NCI-H748 (cell line): ENCODE results near the gene ZNF212.
"Not testable (repeated sequence)": the region's sequence is repeated elsewhere in the genome, so short reads cannot be mapped to it uniquely, and the experiment has no call there.

Experiments
- DNase-seq: peaks from one replicate; lab custom pipeline; 2025; ENCODE audit not compliant: unreplicated experiment; lab: John Stamatoyannopoulos, UW

The ZNF212 gene

DNA sequence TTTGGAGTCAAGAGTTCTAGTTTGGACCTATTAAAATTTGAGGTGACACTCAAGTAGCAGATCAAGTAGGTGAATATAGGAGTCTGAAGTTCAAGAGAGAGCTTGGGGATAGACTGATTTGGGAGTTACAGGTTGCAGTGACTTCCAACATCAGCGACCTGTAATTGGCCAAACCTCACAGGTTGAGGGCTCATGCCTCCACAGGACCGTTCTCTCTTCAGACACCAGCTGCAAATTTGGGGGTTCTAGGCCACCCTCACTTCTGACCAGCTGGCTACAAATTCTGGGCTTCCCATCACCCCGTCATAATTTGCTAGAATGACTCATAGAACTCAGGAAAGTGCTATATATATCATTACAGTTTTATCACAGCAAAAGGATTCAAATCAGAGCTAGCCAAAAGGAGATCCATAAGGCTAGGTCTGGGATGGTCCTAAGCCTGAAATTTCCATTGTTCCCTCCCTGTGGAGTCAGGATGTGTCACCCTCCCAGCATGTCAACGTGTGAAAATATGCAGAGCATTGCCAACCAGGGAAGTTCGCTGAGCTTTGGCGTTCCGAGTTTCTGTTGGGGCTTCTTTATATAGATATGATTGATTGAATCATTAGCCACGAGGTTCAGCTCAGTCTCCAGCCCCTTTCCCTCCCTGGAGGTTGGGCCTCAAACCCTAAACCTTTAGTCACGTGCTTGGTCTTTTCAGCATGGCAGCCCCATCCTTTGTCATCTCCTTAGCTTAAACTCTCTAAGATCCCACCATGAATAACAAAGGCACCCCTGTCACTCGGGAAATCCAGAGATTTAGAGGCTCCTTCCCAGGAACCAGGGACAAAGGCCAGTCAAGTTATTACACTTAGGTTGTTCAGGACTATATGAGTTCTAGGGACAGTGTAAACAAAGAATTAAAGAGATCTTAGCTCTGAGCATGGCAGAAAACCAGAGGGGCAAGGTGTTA lies 20.7 kb upstream of the ZNF212 start:
- DNase-seq, result no peak

DNA sequence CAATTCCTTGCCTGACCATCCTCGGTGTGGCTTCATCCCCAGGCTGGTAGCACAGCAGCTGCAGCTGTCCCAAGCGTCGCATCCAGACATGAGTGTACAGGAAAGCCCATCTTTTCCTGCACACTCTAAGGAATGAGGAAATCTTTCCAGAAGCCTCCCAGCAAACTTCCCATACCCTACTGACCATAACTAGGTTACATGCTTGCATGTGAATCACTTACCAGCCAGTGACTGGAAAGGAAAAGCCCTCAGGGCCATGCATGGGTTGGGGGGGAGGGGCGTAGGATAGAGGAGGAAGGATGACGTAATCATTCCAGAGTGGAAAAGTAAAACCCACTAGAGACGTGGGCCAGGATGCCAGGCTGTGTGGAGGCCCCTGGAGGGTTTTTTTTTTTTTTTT lies 18.9 kb upstream of the ZNF212 start:
- no peak for DNase-seq

DNA sequence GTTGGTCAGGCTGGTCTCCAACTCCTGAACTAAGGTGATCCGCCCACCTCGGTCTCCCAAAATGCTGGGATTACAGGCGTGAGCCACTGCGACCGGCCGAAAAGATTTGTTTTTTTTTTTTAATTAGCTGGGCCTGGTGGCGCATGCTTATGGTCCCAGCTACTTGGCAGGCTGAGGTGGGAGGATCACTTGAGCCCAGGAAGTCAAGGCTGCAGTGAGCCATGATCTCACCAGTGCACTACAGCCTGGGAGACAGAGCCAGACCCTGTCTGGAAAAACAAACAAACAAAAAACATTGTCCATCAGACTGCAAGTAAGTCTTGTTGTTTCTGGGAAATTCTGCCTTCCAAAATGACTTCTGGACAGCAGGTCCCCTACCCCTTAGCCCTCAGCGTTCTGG lies 16.3 kb upstream of the ZNF212 start:
- no peak for DNase-seq

DNA sequence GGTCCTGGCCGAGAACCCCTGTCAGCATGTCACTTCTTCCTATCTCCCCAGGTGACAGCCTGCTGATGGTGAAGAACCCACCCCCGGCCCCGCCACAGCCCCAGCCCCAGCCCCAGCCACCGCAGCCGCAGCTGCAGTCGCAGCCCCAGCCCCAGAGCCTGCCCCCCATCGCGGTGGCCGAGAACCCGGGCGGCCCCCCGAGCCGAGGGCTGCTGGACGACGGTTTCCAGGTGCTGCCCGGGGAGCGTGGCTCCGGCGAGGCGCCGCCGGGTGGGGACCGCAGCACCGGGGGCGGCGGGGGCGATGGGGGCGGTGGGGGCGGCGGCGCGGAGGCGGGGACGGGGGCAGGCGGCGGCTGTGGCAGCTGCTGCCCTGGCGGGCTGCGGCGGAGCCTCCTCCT lies 15.7 kb upstream of the ZNF212 start:
- DNase-seq, result no peak

DNA sequence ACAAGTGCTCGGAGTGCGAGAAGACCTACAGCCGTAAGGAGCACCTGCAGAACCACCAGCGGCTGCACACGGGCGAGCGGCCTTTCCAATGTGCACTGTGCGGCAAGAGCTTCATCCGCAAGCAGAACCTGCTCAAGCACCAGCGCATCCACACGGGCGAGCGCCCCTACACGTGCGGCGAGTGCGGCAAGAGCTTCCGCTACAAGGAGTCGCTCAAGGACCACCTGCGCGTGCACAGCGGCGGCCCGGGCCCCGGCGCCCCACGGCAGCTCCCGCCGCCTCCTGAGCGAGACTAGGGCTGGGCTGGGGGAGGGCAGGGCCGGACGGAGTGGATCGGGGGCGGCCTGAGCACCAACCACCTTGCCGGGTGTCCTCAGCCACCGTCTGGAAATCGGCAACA lies 15.1 kb upstream of the ZNF212 start:
- DNase-seq, result no peak

DNA sequence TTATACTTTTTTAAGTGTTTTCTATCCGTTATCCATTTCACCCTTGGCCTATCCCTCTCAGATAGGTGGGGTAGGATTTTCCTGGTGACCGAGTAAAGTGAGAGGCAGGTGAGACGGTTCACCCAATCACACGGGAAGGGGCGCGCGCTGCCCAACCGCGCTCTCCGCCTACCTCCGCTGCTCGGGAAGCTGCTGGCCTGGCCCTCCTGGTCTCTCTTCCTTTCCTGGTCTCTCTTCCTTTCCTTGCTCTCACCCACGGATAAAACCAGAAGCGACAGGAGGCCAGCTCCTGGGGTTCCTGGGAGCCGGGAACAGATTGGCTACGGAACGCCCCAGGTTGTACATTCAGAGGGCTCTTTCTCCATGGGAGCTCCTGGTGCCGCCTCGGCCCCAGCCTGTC lies 14.3 kb upstream of the ZNF212 start:
- DNase-seq, result no peak

DNA sequence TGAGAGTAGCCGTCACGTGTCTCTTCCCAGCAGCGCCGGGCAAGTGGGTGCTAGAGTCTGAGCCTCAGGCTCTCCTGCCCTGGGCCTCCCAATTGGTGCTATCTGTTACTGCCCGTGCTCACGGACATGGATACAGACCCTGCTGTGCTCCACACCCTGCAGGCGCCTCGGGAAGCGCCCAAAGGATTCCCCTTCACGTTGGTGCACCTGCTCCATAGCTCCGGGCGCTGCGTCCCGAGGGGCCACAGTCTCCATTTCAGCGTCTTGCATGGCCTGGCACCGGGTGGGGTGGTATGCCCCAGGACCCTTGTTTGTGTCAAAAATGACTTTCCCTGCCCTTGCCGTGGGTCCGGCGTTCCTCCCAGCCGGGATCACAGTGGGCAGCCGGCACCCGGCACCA lies 13.8 kb upstream of the ZNF212 start:
- no peak for DNase-seq

DNA sequence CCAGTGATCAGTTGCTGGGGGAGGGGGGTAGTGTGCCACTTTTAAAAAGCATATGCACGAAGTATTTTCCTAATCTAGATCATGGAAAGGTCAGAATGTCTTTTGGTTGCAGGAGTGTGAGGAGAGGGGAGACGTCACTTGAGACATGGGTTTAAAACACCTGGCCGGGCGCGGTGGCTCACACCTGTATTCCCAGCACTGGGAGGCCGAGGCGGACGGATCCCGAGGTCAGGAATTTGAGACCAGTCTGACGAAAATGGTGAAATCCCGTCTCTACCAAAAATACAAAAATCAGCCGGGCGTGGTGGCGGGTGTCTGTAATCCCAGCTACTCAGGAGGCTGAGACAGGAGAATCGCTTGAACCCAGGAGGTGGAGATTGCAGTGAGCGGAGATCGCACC lies 13.1 kb upstream of the ZNF212 start:
- DNase-seq, result not testable (repeated sequence)

DNA sequence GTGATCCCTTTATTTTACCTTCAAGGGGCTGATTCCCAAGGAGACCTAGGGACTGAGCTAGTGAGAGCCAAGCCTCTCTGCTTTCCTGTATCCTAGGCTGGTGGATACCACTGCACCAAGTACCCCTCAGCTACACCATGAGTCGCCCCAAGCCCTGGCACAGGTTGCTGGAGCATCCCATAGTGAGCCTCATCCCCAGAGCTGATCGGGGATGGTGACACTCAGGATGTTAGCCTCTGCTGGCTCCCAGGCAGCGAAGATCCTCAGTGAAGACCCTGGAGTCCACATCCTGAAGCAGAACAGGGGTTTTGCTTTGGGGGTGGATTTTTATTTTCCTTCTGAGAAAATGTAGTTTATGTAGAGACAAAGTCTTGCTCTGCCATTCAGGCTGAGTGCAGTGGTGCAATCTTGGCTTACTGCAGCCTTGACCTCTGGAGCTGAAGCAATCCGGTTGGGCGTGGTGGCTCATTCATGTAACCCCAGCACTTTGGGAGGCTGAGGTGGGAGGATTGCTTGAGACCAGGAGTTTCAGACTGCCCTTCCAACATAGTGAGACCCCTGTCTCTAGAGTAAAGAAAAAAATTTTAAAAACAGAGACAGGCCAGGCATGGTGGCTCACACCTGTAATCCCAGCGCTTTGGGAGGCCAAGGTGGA lies 12.5 kb upstream of the ZNF212 start:
- DNase-seq, result no peak

DNA sequence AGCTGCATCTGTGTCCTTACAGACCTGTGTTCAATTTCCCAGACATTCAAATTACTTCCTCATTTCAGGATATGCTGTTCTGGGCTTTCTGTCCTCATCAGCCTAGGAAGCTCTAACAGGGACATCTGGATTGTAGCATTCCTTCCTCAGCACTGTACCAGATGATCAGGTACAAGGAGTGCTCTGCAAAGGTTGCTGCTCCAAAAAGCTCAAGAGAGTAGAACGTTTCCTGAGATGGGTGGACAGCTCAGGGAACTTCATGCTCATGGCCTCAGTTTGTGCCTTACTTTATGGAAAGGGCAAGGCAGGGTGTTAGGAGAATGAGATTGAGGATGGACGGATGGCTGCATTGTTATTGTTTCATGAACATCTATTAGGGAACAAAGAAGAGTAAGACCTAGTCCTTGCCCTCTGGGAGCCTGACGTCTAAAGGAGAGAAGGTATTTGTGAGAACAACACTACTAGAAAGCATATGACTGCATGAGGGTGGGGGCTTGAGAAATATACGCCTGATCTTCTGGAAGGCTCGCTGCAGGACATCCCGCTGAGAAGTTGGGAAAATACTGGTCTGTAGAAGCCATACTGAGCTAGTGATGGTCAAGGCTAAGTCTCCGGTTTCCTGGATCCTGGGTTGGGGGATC lies 10.5 kb upstream of the ZNF212 start:
- no peak for DNase-seq

DNA sequence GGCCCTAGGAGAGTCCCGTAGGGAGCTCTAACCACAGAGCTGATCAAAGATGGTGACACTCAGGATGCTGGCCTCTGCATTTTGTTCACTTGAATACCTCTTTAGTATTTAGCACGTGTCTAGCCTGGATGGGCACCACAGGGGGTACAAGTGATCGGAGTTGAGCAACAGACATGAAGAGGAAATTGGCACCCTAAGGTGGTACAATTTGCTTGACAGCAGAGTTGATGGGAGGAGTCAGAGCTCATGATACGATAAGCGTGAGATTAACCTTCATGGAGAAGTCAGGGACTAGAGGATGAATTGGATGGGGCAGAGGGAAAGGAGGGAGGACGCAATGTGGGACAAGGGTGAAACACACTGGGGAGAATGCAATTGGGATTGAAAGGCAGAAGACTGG lies 9.9 kb upstream of the ZNF212 start:
- DNase-seq, result peak; percentile 16

DNA sequence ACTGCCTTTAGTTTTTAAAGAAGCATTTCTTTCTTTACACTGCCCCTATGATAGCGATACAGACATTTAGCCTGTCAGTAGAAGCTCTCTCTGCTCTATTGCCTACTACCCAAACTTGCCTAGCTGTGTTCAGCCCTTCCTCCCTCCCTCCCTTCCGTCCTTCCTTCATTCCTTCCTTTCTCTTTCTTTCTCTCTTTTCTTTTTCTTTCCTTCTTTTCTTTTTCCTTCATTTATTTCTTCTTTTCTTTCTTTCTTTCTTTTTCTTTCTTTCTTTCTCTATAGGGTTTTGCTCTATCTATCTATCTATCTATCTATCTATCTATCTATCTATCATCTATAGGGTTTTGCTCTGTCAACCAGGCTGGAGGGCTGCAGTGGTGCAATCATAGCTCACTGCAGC lies 7.1 kb upstream of the ZNF212 start:
- no peak for DNase-seq

DNA sequence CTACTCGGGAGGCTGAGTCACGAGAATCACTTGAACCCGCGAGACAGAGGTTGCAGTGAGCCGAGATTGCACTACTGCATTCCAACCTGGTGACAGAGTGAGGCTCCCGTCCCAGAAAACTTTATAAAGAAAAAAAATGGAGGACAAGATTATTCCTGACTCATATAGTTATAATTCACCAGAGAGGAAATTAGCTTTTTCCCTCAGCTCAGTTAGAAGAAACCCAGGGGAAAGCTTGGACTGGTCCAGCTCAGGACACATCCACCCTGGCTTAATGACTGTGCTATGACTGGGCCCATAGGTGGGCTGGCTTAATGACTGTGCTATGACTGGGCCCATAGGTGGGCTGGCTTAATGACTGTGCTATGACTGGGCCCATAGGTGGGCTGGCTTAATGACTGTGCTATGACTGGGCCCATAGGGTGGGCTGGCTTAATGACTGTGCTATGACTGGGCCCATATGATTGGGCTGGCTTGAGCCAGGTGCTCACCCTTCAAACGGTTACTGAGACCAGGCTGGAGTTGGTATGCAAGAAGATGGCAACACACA lies 5.7 kb upstream of the ZNF212 start:
- not testable (repeated sequence) for DNase-seq

DNA sequence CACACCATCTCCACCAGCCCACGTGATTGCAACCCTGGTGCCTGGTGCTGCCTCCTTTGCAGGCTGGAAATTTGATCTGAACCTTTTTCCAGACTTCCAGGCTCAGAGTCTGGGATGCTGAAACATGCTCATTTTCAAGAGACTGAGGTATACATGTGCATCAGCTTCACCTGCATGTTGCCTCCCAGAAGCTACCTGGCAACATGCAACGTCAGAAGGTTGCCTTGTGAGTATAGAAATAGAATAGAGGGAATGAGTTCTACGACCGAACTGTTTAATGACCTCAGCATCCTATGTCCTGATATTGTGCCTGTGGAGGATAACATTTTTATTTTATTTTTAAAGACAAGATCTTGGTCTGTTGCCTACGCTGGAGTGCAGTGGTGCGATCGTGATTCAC lies 1.9 kb upstream of the ZNF212 start:
- peak; percentile 12 for DNase-seq

DNA sequence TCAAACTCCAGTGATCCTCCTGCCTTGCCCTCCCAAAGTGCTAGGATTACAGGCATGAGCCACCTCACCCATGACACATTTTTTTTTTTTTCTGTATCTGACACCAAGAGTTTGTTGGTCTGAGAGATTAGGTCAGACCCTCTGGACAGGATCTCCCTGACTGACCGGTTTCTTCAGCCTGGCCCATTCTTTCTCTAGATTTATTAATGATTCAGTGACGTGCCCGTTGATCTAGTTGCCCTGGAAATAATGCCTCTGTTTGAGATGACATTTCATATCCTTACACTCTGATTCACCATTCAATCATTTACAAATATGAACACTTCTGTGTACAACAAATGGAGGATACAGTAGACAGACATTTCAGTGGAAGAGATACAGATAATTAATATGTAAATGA lies 1.4 kb upstream of the ZNF212 start:
- no peak for DNase-seq

DNA sequence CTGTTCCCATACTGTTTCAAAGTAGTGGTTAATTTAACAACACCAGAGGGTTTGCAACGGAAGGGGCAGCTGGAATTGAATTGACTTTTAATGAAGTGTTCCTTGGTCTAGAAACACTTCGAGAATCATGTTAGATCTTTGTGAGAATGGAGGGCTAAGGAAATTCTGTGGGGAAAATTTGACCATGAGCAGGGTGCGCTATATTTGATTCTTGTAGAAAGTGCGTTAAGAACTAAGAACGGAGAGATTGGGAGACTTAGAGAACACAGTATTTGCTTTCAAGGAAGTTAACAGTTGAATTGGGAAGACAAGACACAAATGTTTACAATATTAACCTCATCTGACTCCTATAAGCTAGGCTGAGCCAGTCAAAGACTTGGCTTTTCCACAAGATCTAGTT lies 1.2 kb downstream of the ZNF212 start:
- DNase-seq, result no peak

DNA sequence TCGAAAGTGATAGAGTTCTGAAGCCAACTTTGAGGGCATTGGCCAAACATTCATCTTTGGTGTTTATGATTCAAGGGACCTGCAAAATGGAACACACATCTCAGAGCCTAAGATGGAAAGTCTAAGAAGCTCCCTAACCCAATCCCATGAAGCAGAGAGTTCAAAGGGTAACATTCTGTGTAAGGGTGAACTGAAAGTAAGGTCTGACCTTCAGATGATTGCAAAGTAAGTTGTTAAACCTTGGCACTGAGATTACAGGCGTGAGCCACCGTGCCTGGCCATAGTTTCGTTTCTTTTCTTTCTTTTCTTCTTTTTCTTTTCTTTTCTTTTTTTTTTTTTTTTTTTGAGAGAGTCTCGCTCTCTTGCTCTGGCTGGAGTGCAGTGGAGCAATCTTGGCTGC lies 2.2 kb downstream of the ZNF212 start:
- no peak for DNase-seq

DNA sequence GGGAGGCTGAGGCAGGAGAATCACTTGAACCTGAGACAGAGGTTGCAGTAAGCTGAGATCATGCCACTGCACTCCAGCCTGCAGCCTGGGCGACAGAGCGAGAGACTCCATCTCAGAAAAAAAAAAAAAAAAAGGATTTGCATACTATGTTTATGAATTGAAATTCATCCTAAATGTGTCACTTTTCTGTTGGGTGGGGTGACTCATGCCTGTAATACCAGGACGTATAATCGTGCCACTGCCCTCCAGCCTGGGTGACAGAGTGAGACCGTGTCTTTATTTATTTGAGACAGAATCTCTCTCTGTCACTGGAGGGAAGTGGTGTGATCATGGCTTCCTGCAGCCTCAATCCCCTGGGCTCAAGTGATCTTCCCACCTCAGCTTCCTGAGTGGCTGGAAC lies 5.8 kb downstream of the ZNF212 start:
- no peak for DNase-seq

DNA sequence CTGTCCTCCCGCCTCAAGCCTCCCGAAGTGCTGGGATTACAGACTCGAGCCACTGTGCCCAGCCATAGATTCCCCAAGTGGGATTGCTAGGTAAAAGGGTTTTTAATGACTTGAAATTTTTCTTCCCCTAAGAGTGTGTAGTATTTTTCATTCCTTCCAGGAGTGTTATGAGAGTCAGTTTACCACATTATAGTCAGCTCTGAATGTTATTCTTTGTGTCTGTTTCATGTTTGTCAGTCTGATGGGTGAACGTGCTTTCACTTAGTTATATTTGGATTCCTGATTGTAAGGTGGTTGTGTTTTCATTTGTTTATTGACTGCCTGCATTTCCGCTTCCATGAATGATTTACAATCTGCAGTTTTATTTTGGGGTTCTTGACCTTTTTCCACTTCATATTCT lies 6.3 kb downstream of the ZNF212 start:
- DNase-seq, result no peak

DNA sequence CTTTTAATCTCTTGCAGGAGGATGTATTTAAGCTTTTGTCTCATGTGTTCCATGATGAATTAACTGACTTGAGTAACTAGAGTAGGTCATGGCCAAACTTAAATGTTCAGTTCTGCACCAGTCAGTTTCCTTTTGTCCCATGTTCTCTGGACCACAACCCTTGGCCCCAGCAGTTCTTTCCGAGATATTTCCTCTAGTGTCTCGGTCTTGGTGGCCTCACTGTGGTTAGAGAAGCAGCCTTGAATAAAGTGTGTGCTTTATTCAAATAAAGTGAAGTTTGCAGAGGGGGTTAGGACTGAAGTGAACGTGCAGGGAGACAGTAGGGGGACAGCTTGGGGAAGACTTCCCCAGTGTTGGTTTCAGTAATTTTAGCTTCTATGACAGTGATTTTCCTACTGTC lies 9.3 kb downstream of the ZNF212 start:
- no peak for DNase-seq

DNA sequence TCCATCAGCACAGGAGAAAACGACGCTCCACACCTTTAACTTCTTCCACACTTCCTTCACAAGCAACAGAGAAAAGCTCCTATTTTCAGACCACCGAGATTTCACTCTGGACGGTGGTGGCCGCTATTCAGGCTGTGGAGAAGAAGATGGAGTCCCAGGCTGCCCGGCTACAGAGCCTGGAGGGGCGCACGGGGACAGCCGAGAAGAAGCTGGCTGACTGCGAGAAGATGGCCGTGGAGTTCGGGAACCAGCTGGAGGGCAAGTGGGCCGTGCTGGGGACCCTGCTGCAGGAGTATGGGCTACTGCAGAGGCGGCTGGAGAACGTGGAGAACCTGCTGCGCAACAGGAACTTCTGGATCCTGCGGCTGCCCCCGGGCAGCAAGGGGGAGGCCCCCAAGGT lies 10.7 kb downstream of the ZNF212 start:
- not testable (repeated sequence) for DNase-seq

DNA sequence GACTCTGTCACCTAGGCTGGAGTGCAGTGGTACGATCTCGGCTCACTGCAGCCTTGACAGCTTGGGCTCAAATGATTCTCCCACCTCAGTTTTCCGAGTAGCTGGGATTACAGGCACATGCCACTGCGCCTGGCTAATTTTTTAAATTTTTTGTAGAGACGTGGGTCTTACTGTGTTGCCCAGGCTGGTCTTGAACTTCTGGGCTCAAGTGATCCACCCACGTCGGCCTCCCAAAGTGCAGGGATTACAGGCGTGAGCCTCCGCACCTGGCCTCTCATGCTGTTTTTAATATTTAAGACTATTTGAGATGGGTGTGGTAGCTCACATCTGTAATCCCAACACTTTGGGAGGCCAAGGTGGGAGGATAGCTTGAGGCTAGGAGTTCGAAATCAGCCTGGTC lies 12.1 kb downstream of the ZNF212 start:
- not testable (repeated sequence) for DNase-seq
